ENCODE measurements around the gene SLC5A10.

Gene SLC5A10

GRCh38 chr17:18986541-18987229 lies 34.7 kb downstream of the SLC5A10 start:
- DNase-seq, result no peak

DNA sequence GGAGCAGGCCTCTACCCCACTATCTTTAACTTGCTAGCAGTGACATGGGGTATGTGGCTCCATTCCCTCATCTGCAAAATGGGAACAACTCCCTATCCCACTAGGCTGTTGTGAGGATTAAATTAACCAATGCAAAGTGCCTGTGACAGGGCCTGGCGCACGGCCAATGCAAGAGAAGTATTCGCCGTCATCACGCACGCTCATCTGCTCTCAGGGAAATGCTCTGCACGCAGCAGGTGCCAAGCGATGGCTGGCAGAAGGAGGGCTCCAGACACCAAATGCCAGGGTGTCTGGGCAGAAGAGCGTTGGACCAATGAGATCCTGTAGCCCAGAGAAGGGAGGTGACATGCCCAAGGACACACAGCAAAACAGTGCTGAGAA lies 35.3 kb downstream of the SLC5A10 start:
- no peak for DNase-seq

DNA sequence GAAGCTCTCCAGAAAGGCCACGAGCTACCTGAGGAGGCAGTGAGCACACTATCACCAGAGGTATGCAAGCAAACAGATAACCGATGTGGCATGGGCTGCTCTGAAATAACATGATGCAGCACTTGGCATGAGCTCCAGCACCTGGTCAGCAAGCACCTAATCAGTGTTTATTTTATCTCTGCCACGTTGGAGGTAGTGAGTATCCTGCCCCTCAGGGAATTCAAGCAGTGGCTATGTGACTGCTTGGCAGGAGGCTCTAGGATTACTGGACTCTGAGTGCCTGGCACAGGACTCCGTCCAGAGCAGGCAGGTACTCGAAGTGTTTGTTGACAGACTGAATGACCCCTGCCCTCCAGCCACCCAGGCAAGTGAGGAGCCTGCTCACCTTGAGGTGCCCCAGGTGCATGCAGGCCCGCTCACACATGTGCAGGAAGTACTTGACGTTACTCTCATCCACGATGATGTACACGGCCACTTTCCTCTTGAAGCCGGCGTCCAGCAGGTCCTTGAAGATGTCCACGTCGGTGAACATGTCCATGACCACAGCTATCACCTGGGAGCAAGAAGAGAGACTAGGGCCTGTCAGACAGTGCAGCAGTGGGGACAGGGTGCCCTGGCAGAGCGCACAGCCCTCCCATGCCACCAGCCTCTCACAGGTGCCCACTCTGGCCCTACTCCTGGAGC lies 36.0 kb downstream of the SLC5A10 start:
- DNase-seq, result no peak

DNA sequence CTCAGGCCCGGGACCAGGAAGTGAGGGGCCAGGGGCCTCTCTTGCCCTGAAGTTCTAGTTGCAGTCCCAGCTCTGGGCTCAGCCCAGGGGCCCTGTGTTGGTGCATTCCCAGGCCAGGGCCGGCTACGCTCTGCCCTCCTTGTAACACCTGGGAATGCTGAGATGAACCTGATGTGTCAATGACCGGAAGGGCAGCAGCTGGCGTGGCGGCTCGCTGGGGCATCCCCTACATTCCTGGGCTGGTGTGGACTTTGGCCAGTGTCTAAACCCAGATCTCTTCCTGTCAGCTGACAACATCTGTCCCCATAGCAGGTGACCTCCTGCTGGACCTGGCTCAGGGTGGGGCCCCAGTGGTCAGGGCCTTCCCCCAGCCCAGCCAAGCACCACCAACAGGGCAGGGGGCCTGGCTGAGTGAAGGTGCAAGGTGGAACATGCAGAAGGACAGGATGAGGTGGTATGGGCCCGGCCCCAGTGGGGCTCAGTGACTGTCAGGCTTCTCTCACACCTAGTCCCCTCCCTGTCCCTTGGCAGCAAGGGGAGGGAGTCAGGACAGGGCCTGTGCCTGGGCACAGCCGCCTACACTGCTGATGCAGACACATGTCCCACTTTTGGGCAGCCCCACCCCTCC lies 36.7 kb downstream of the SLC5A10 start:
- DNase-seq, result no peak

DNA sequence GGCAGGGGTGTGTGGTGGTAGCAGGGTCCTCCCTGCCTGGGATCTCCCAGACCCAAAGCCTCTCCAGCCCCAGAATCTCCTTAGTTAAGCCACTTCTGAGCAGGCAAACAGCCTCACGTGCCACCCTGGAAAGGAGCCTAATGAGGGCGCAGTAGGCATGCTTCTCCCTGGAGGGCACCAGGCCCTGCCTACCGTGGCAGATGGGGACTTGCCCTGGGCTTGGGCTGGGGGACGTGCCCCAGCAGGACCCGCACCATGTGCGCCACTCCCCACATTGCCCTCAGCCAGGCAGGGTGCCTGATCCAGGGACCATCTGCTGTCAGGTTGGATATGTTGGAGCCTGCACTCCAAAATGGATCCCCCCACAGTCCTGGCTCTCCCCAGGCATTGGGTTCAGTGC lies 38.4 kb downstream of the SLC5A10 start:
- no peak for DNase-seq

DNA sequence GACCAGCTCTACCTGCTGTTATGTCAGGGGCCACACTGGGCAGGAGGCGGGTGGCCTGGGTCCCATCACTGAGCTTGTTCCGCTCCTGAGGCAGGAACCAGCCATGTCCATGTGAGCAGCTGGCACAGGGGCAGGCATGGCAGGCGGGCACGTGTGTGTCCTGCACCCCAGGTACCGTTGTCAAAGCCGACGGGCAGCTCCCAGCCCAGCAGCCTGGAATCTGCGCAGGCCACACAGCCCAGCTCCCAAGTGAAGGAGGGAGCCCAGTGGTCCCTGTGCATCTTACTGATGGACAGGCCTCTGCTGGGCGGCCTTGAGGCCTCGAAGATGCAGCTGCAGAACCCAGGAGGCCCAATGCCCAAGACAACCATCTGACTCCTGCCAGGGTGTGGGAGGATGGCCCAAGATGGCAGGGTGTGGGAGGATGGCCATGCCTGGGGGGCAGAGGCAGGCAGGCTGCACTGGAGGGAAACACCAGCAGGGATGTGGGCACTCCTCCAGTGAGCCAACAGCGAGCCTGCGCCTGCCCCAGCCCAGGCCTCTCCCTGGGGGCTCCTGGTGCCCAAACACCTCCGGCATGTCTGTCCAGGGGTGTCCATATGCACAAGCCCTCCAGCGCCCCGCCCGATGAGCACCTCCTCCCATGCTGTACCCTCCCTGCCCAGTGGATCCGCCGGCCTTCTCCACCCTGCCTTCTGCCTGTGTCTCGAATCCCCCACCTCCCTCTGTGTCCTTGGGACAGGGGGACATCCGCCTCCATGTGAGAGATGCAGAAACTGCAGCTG lies 39.8 kb downstream of the SLC5A10 start:
- DNase-seq, result no peak

DNA sequence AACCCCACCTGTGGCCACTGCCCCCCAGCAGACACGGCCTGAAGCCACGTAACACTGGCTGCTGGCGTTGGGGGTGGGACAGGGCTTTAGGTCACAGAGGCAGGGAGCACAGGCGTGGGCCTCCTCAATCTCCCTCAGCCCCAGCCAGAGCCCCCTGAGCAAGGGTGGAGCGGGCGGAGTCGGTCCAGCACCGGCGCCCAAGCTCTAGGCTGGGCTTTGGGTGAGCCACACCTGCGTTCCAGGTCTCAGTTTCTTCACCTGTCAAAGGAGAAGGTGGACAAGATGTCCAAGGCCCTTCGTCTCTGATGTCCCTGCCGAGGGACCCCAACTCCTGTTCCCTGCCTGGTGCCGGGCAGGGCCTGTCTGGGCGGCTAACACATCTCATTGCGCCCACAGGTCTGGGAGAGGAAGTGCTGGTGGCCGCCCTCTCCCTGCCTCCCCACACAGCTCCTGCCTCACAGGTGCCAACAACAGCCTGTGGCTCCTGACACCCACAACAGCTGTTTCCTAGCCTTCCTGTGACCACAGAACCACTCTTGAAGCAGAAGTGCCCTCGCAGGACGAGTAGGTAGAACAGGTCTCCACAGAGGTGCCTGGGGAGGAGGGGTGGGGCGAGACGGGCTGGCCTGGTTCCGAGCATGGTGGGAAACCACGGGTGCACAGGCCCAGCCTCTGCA lies 40.6 kb downstream of the SLC5A10 start:
- no peak for DNase-seq

GRCh38 chr17:18993905-18994526 lies 42.1 kb downstream of the SLC5A10 start:
- no peak for DNase-seq

- DNase-seq, result no peak
These were observed 42.7 kb downstream of the SLC5A10 start for GRCh38 chr17:18994631-18995030.

- DNase-seq, result no peak
These were observed 43.3 kb downstream of the SLC5A10 start for GRCh38 chr17:18995220-18995619.

GRCh38 chr17:18996458-18996857 lies 44.5 kb downstream of the SLC5A10 start:
- no peak for DNase-seq

DNA sequence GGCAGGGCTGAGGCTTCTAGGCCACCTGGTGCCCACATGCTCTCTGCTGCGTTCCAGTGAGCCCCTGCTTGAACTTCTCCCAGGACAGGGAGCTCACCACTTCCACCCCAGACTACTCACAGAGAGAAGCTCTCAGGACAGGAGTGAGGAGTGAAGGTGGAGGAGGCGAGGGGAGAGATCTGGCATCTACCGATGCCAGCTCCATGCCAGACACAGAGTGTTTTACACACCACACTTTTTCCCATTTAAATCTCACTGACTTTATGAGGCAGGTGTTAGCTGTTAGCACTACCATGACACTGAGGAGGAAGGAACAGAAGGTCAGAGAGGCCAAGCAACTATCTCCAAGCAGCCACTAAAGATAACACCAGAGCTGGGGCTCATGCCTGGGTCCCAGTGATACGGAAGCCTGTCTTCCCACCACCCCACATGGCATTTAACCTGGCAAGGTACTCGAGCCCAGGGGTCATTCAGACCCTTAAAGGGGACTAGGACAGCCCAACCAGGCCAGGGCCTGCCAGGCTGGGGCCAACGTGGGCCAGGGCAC lies 45.8 kb downstream of the SLC5A10 start:
- no peak for DNase-seq

DNA sequence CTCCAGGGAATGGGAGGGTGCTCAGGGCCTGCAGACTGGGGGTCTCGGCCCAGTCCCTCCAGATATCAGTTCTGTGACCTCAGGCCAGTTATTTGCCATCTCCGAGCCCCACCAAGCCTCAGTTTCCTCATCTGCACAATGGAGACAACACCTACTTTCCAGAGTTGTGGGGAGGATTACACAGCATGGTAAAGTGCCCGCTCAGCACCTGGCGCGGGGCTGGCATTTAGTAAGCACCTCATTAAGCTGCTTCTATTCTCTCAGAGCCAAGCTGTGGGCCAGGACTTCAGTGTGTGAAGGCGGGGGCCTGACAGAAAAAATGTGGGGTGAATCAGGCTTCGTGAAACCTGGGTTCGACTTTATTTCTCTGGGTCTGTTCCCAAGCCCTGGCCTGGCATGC lies 47.4 kb downstream of the SLC5A10 start:
- no peak for DNase-seq

GRCh38 chr17:18999911-19000310 lies 47.9 kb downstream of the SLC5A10 start:
- no peak for DNase-seq

- DNase-seq, result no peak
These were observed 48.8 kb downstream of the SLC5A10 start for GRCh38 chr17:19000531-19001325.

- no peak for DNase-seq
These were observed 50.1 kb downstream of the SLC5A10 start for GRCh38 chr17:19001907-19002590.

GRCh38 chr17:19002805-19003542 lies 51.0 kb downstream of the SLC5A10 start:
- DNase-seq, result no peak

DNA sequence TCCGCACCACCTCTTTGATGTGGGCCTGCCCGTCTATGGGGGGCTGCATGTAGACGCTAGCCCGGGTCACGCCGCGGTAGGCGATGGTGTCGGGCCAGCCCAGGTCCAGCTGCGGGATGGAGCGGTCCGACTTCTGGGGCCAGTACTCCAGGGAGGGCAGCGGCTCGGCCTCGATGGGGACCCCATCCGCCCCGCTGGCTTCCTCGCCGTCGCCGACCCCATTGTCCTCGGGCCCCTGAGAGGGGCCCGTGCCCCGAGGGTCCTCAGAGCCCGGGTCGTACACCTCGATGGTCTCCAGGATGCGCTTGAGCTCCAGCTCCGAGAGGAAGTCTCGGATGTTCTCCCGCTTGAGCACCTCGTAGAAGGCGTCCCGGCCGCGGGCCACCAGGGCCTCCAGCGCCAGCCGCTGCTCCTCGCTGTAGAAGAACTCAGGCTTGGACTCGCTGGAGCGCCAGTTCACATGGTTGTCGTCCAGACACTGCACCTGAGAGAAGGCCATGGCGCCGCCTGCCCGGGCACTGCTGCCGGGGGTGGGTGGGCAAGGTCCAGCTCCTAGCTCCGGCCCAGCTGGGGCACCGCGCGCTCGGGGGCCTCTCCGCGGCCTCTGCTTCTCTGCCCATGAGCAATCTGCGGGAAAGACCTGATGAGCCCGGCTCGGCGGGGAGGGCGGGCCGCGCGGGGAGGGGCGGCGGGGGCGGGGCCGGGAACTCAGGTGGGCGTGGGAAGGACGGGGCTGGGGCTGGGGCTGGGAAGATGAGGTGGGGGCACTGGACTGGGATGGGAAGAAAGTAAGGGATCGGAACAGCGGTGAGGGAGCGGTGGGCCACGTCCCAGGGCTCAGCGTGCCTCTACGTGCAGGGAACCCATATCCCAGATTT lies 51.8 kb downstream of the SLC5A10 start:
- no peak for DNase-seq

Measured in midbrain (tissue), 1 donor.